Neuronal stem cell (in vitro differentiated cells): ENCODE data around the gene DSCAM.

Experiments
- DNase-seq: peaks from one replicate; pipeline ENCODE4 v3.0.0-alpha.2; 2013; ENCODE audit warnings: low spot score
- H2AFZ ChIP-seq: one replicate; pipeline ENCODE4 v1.6.1; 2013; ENCODE audit warnings: mild to moderate bottlenecking, low read length, inconsistent platforms
- H2AK5ac ChIP-seq: 2 replicates; pipeline ENCODE4 v1.6.1; 2013; ENCODE audit warnings: low read depth, mild to moderate bottlenecking, inconsistent platforms, low read length, moderate library complexity, mixed read lengths
- H2BK120ac ChIP-seq: 2 replicates; pipeline ENCODE4 v1.6.1; 2013; ENCODE audit warnings: low read depth, mild to moderate bottlenecking, inconsistent platforms, low read length, moderate library complexity, mixed read lengths
- H2BK12ac ChIP-seq: one replicate; pipeline ENCODE4 v1.6.1; 2013; ENCODE audit warnings: low read length, inconsistent platforms
- H2BK15ac ChIP-seq: 2 replicates; pipeline ENCODE4 v1.6.1; 2013; ENCODE audit warnings: mild to moderate bottlenecking, low read length, inconsistent platforms, mixed read lengths
- H2BK5ac ChIP-seq: one replicate; pipeline ENCODE4 v1.6.1; 2013; ENCODE audit warnings: inconsistent platforms, mild to moderate bottlenecking, low read length, moderate library complexity
- H3K14ac ChIP-seq: one replicate; pipeline ENCODE4 v1.6.1; 2013; ENCODE audit warnings: low read length, inconsistent platforms
- H3K18ac ChIP-seq: 2 replicates; pipeline ENCODE4 v1.6.1; 2013; ENCODE audit warnings: low read length, inconsistent platforms
- H3K23ac ChIP-seq: 2 replicates; pipeline ENCODE4 v1.6.1; 2013; ENCODE audit warnings: low read depth, mild to moderate bottlenecking, mixed read lengths, low read length, inconsistent platforms; ENCODE audit not compliant: poor library complexity
- H3K27ac ChIP-seq: replicated peaks from 3 replicates; pipeline ENCODE4 v1.5.1; 2013; ENCODE audit warnings: low read length, inconsistent platforms
- H3K27me3 ChIP-seq, 3 experiments: 2 replicates each; pipeline ENCODE4 v1.6.1; 2013; ENCODE audit warnings: low read length in 3 of 3, mild to moderate bottlenecking in 2 of 3, inconsistent platforms in 1 of 3, low read depth in 1 of 3, mixed read lengths in 1 of 3, moderate library complexity in 1 of 3; ENCODE audit not compliant: control insufficient read depth in 3 of 3, insufficient read depth in 3 of 3
- H3K36me3 ChIP-seq, 2 donors: replicated peaks in 1 of 2; 2 replicates each; pipeline ENCODE4 v1.6.1; 2013; ENCODE audit warnings: low read length in 2 of 2; ENCODE audit not compliant: control insufficient read depth in 2 of 2, insufficient read depth in 2 of 2
- H3K4ac ChIP-seq: 2 replicates; pipeline ENCODE4 v1.6.1; 2013; ENCODE audit warnings: inconsistent platforms, mild to moderate bottlenecking, low read length, moderate library complexity
- H3K4me1 ChIP-seq, 2 donors: 1 replicate in 1 of 2; 2 replicates in 1 of 2; pipeline ENCODE4 v1.6.1; 2013; ENCODE audit warnings: low read length in 2 of 2, low read depth in 1 of 2; ENCODE audit not compliant: control insufficient read depth in 2 of 2, insufficient read depth in 1 of 2
- H3K4me2 ChIP-seq: one replicate; pipeline ENCODE4 v1.6.1; 2013; ENCODE audit warnings: mild to moderate bottlenecking, low read length, inconsistent platforms; ENCODE audit not compliant: insufficient read depth, poor library complexity, severe bottlenecking
- H3K4me3 ChIP-seq, 2 donors: 2 replicates each; pipeline ENCODE4 v1.5.1; 2013; ENCODE audit warnings: low read length in 2 of 2, mild to moderate bottlenecking in 2 of 2, inconsistent platforms in 1 of 2, moderate library complexity in 1 of 2
- H3K79me1 ChIP-seq: one replicate; pipeline ENCODE4 v1.6.1; 2013; ENCODE audit warnings: low read depth, mild to moderate bottlenecking, inconsistent platforms, low read length, moderate library complexity
- H3K9ac ChIP-seq: one replicate; pipeline ENCODE4 v1.6.1; 2013; ENCODE audit warnings: mild to moderate bottlenecking, low read depth, low read length, inconsistent platforms; ENCODE audit not compliant: poor library complexity
- H3K9me3 ChIP-seq, 2 donors: replicated peaks in 1 of 2; 2 replicates each; pipeline versions ENCODE3 to v1.6.1; 2013; ENCODE audit warnings: low read length in 2 of 2, mild to moderate bottlenecking in 2 of 2, inconsistent platforms in 1 of 2, low read depth in 1 of 2, mixed read lengths in 1 of 2, moderate library complexity in 1 of 2; ENCODE audit not compliant: control insufficient read depth in 2 of 2, insufficient read depth in 1 of 2
- H4K8ac ChIP-seq: one replicate; pipeline ENCODE4 v1.6.1; 2013; ENCODE audit warnings: low read depth, mild to moderate bottlenecking, inconsistent platforms, low read length, moderate library complexity
- H4K91ac ChIP-seq: one replicate; pipeline ENCODE4 v1.6.1; 2013; ENCODE audit warnings: low read length, low read depth, mild to moderate bottlenecking, inconsistent platforms; ENCODE audit not compliant: poor library complexity
- WGBS, 2 donors: extraction: QIAGEN DNeasy Blood & Tissue Kit; methylation state at CpG; one replicate each; pipeline ENCODE4 v1.1.7; 2013; ENCODE audit warnings: missing lambda C conversion rate in 2 of 2, mixed read lengths in 1 of 2; ENCODE audit not compliant: insufficient read length in 2 of 2, insufficient replicate concordance in 1 of 2; ENCODE audit errors: extremely low coverage in 2 of 2; 5-methylcytosine and 5-hydroxymethylcytosine counted together

Gene DSCAM

DNA sequence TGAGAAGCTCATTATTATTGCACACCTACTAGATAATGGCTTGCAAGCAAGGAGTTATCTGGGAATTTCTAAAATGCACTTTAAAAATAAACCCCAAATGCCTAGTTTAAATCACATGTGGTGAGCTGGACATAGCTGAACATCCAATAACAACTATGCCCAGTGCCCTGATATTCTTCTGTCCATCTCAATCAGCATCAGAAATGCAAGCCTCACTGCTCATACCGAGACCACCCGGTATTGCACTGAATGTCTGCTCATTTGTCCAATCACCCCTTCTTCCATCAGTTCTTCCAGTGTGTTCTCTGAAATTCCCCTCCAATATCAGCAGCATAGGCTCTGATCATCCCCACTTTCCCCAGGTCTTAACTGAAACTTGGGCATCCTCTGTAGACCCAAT is 383.8 kb downstream of the DSCAM start:
- H2BK12ac ChIP-seq: no peak overlapping the region
- H3K79me1 ChIP-seq: no peaks in the 10 kb centered on the region
- no peak overlapping the region for H2AK5ac ChIP-seq
- no peaks in the 10 kb centered on the region for H3K9me3 ChIP-seq
- H3K4me3 ChIP-seq: no peak overlapping the region
- no peak overlapping the region for H2AFZ ChIP-seq
- no peak overlapping the region for H4K8ac ChIP-seq
- no peak overlapping the region for H3K23ac ChIP-seq
- DNase-seq: no peak
- no peak overlapping the region for H3K9ac ChIP-seq
- no peaks in the 10 kb centered on the region for H3K27me3 ChIP-seq
- no peak overlapping the region for H2BK120ac ChIP-seq
- H2BK15ac ChIP-seq: no peak overlapping the region
- H3K36me3 ChIP-seq: no peaks in the 10 kb centered on the region
- H3K4me2 ChIP-seq: no peak overlapping the region
- H2BK5ac ChIP-seq: no peak overlapping the region
- H3K18ac ChIP-seq: no peak overlapping the region
- H3K4me1 ChIP-seq: no peaks in the 10 kb centered on the region
- H4K91ac ChIP-seq: no peak overlapping the region
- no peak overlapping the region for H3K14ac ChIP-seq
- H3K4ac ChIP-seq: no peak overlapping the region
- no peak overlapping the region for H3K27ac ChIP-seq
- no CpG with 5 or more reads among the region's 2 CpGs for WGBS, 2 donors

DNA sequence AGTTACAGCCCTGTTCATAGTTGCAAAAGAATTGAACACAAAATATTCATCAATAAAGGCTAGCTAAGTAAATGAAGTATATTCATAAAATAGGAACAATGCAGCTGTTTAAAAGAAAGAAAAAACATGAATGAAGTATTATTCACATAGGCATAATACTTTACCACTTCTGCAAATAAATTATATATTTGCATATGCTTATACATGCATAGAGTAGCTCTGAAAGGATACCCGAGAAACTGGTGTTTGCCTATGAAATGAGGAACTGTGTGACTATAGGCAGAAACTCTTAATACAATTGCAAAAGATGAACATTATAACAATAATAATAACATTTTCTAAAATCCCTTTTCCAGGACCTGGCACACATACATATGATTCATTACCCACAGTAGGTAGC is 385.9 kb downstream of the DSCAM start:
- Histone ChIP-seq H3K27ac (no peak overlapping the region), H3K4me2 (no peak overlapping the region), H2BK12ac (no peak overlapping the region), H3K18ac (no peak overlapping the region), H4K91ac (no peak overlapping the region), H2AFZ (no peak overlapping the region), H3K4me3 (no peak overlapping the region), H3K9me3 (no peaks in the 10 kb centered on the region), H4K8ac (no peak overlapping the region), H3K14ac (no peak overlapping the region), H3K9ac (no peak overlapping the region), H3K36me3 (no peaks in the 10 kb centered on the region), H2AK5ac (no peak overlapping the region), H2BK120ac (no peak overlapping the region), H3K23ac (no peak overlapping the region), H2BK15ac (no peak overlapping the region), H2BK5ac (no peak overlapping the region), H3K79me1 (no peaks in the 10 kb centered on the region), H3K4me1 (no peaks in the 10 kb centered on the region), H3K4ac (no peak overlapping the region), H3K27me3 (no peaks in the 10 kb centered on the region)
- DNase-seq: no peak
- WGBS, 2 donors: no CpG with 5 or more reads among the region's 1 CpG

DNA sequence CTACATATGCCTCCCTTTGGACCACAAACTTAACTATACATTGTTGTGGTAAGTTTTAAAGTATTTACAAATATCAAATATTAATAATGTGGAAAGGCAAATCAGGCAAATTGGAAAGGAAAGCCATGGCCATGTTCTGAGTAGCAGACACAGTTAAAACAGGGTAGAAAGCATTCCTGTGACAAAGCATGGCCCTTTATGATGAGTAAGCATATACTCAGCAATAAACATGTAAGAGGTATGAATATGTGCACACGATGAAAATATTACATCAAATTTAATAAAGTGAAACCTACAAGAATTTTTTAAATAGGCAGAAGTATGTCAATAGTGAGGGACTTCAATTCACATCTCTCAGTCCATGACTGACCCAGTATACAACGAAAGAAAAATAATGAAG is 389.2 kb downstream of the DSCAM start:
- DNase-seq: no peak
- no peak overlapping the region for H2AFZ ChIP-seq
- H3K4me3 ChIP-seq: no peak overlapping the region
- no peaks in the 10 kb centered on the region for H3K79me1 ChIP-seq
- H3K18ac ChIP-seq: no peak overlapping the region
- H2BK12ac ChIP-seq: no peak overlapping the region
- WGBS, 2 donors: no CpG with 5 or more reads among the region's 2 CpGs
- no peak overlapping the region for H3K23ac ChIP-seq
- no peaks in the 10 kb centered on the region for H3K36me3 ChIP-seq
- H3K27me3 ChIP-seq: no peaks in the 10 kb centered on the region
- H3K27ac ChIP-seq: no peak overlapping the region
- H3K4me1 ChIP-seq: no peaks in the 10 kb centered on the region
- no peak overlapping the region for H3K9ac ChIP-seq
- no peak overlapping the region for H3K4ac ChIP-seq
- no peak overlapping the region for H4K8ac ChIP-seq
- no peak overlapping the region for H3K4me2 ChIP-seq
- no peak overlapping the region for H2BK120ac ChIP-seq
- no peak overlapping the region for H4K91ac ChIP-seq
- no peak overlapping the region for H2BK15ac ChIP-seq
- H2BK5ac ChIP-seq: no peak overlapping the region
- no peaks in the 10 kb centered on the region for H3K9me3 ChIP-seq
- no peak overlapping the region for H3K14ac ChIP-seq
- H2AK5ac ChIP-seq: no peak overlapping the region

DNA sequence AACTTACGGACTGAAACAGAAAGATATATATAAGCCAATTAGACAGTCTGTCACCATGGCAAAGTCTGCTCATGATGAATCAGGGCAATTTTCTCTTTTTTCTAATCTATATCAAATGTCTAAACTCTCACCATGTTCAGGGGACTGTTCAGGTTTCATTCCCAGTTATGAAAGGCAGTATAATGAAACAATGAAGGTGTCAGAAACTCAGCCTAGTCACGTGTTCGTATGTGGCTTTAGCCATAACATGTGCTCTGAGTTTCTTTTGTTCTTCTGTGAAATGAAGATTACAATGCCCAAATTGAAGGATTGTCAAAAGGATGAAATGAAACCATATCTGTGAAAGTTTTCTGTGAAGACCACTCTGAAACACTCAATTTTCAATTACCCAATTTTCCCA is 392.9 kb downstream of the DSCAM start:
- Histone ChIP-seq H2BK15ac (no peak overlapping the region), H3K27ac (no peak overlapping the region), H3K23ac (no peak overlapping the region), H3K4me3 (no peak overlapping the region), H3K4ac (no peak overlapping the region), H3K4me2 (no peak overlapping the region), H3K79me1 (no peaks in the 10 kb centered on the region), H3K27me3 (no peaks in the 10 kb centered on the region), H2AK5ac (no peak overlapping the region), H2BK120ac (no peak overlapping the region), H4K8ac (no peak overlapping the region), H3K36me3 (no peaks in the 10 kb centered on the region), H2AFZ (no peak overlapping the region), H2BK5ac (no peak overlapping the region), H4K91ac (no peak overlapping the region), H3K9me3 (no peaks in the 10 kb centered on the region), H2BK12ac (no peak overlapping the region), H3K4me1 (no peaks in the 10 kb centered on the region), H3K18ac (no peak overlapping the region), H3K9ac (no peak overlapping the region), H3K14ac (no peak overlapping the region)
- no peak for DNase-seq
- no CpG with 5 or more reads among the region's 3 CpGs for WGBS, 2 donors
